Caco-2 (cell line): ENCODE data around the gene TBPL2. TPM values are rescaled to one million over a fixed set of nuclear protein-coding genes. Genes with fewer than 3 reads are reported as not detected.
"Not testable (repeated sequence)": the region's sequence is repeated elsewhere in the genome, so short reads cannot be mapped to it uniquely, and the experiment has no call there.

Experiments
- BruUV-seq: library from RNA; stranded (reverse); fragments of 400-500 nt; replicated peaks from 2 replicates; lab custom pipeline; 2021; lab: Mats Ljungman, UMichigan
- CTCF ChIA-PET: fragments of 300-600 bp; sonication (Branson Sonifier 250); formaldehyde crosslinking; loops from one replicate; lab custom pipeline; 2022; ENCODE audit warnings: antibody characterized with exemption; lab: Charles Lee
- POLR2A ChIA-PET: fragments of 300-600 bp; sonication (Branson Sonifier 250); formaldehyde crosslinking; loops from one replicate; lab custom pipeline; 2022; ENCODE audit warnings: antibody characterized with exemption; lab: Charles Lee
- DNase-seq, 2 experiments: peaks; one replicate each; pipeline versions ENCODE4 v3.0.0 to v3.0.0-alpha.2; 2020 to 2022
- H3K27me3 ChIP-seq: replicated peaks from 2 replicates; pipeline ENCODE4 v1.6.0; 2011; ENCODE audit warnings: low read length; ENCODE audit not compliant: control insufficient read depth, insufficient read depth
- H3K36me3 ChIP-seq: 2 replicates; pipeline ENCODE4 v1.5.1; 2011; ENCODE audit warnings: low read length; ENCODE audit not compliant: control insufficient read depth, insufficient read depth
- H3K4me1 ChIP-seq: fragments of 250-450 bp; sonication (Bioruptor Pico); 2 replicates; pipeline ENCODE4 v1.5.1; 2020; ENCODE audit warnings: mild to moderate bottlenecking
- H3K4me3 ChIP-seq: 2 replicates; pipeline ENCODE4 v1.5.1; 2011; ENCODE audit warnings: low read depth, mild to moderate bottlenecking, control low read depth, low read length
- H3K9me3 ChIP-seq: fragments of 250-450 bp; sonication (Bioruptor Pico); 2 replicates; pipeline ENCODE4 v1.5.1; 2020; ENCODE audit warnings: mild to moderate bottlenecking, moderate library complexity
- H3K27ac Mint-ChIP-seq: one replicate; pipeline ENCODE4 v1.8.0; 2022; ENCODE audit warnings: mixed read lengths; ENCODE audit not compliant: unreplicated experiment
- H3K27me3 Mint-ChIP-seq: one replicate; pipeline ENCODE4 v1.8.0; 2022; ENCODE audit warnings: mixed read lengths; ENCODE audit not compliant: insufficient read depth, unreplicated experiment
- H3K36me3 Mint-ChIP-seq: one replicate; pipeline ENCODE4 v1.8.0; 2022; ENCODE audit warnings: mild to moderate bottlenecking, mixed read lengths; ENCODE audit not compliant: insufficient read depth, unreplicated experiment
- H3K4me1 Mint-ChIP-seq: one replicate; pipeline ENCODE4 v1.8.0; 2022; ENCODE audit warnings: low read depth, mixed read lengths; ENCODE audit not compliant: unreplicated experiment
- H3K4me3 Mint-ChIP-seq: one replicate; pipeline ENCODE4 v1.8.0; 2022; ENCODE audit warnings: mild to moderate bottlenecking, moderate library complexity, mixed read lengths; ENCODE audit not compliant: unreplicated experiment
- H3K9me3 Mint-ChIP-seq: one replicate; pipeline ENCODE4 v1.8.0; 2022; ENCODE audit warnings: mixed read lengths; ENCODE audit not compliant: unreplicated experiment
- intact Hi-C: fragments of 100-400 bp; cut with micrococcal nuclease; formaldehyde crosslinking; loops from one replicate; pipeline ENCODE4 v1.10.0; 2022; ENCODE audit not compliant: unreplicated experiment
- total RNA-seq: library from RNA; stranded (reverse); gene quantifications from 2 replicates; pipeline ENCODE4 v1.2.3, GENCODE V29; 2022
- TF ChIP-seq, protein P1 (sequence below), 2 experiments: fragments of 200-600 bp in 1 of 2; IDR thresholded peaks; 1 replicate in 1 of 2; 2 replicates in 1 of 2; pipeline versions ENCODE4 v1.5.1 to v1.8.0; 2011 to 2022; ENCODE audit warnings: antibody characterized with exemption in 1 of 2, control low read depth in 1 of 2, inconsistent platforms in 1 of 2, low read depth in 1 of 2, low read length in 1 of 2, mild to moderate bottlenecking in 1 of 2, moderate library complexity in 1 of 2; ENCODE audit not compliant: insufficient read depth in 1 of 2, severe bottlenecking in 1 of 2, unreplicated experiment in 1 of 2

TBPL2 gene
- total RNA-seq, 1 experiment from 2014 or later, result not detected

- Mint-ChIP-seq H3K9me3 (no peaks in the 10 kb centered on the region), H3K4me3 (no peak overlapping the region), H3K27me3 (peaks cover 3% of the 10 kb centered on the region), H3K27ac (no peak overlapping the region), H3K4me1 (peaks cover 13% of the 10 kb centered on the region), H3K36me3 (no peaks in the 10 kb centered on the region)
- ChIA-PET POLR2A (no interaction called here), CTCF (interaction anchor here (1.1 kb wide), 1 partner anchor 10 kb away, joined by 5 read pairs; no protein-coding TSS in a partner anchor)
- Histone ChIP-seq H3K27me3 (no peaks in the 10 kb centered on the region), H3K4me1 (no peaks in the 10 kb centered on the region; the same call in 1 of the 2 replicates), H3K9me3 (no peaks in the 10 kb centered on the region), H3K36me3 (no peaks in the 10 kb centered on the region), H3K4me3 (no peak overlapping the region)
- no peak for DNase-seq
- TF ChIP-seq, protein P1, sequence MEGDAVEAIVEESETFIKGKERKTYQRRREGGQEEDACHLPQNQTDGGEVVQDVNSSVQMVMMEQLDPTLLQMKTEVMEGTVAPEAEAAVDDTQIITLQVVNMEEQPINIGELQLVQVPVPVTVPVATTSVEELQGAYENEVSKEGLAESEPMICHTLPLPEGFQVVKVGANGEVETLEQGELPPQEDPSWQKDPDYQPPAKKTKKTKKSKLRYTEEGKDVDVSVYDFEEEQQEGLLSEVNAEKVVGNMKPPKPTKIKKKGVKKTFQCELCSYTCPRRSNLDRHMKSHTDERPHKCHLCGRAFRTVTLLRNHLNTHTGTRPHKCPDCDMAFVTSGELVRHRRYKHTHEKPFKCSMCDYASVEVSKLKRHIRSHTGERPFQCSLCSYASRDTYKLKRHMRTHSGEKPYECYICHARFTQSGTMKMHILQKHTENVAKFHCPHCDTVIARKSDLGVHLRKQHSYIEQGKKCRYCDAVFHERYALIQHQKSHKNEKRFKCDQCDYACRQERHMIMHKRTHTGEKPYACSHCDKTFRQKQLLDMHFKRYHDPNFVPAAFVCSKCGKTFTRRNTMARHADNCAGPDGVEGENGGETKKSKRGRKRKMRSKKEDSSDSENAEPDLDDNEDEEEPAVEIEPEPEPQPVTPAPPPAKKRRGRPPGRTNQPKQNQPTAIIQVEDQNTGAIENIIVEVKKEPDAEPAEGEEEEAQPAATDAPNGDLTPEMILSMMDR (IDR thresholded peaks at IDR 0.05; ENCODE audit: insufficient read depth in 1 of 2, low read depth in 1 of 2, low read length in 1 of 2, severe bottlenecking in 1 of 2, unreplicated experiment in 1 of 2), result no peak
- no TSS peak for BruUV-seq
- intact Hi-C loops, result no loop called here
Measured at GRCh38 chr14:55426891-55427290, 13.5 kb downstream of the TBPL2 start.

DNA sequence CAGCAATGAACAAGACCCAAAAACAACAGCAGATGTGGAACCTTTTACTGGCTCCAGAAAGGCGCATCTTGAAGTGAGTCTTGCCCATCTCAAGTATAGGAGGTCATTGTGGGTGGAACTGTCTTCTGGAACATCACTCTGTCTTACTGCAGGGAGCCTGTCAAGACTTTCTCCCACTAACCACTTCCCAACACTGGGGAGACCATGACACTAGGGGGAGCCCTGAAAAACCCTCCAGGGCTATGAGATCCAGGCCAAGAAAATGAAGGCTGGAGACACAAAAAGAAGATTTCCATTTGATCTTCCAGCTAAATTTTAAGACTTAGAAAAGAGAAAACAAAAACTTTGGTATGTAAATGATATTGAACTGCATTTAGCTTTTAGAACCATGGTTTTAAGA lies 15.3 kb downstream of the TBPL2 start:
- Histone ChIP-seq H3K36me3 (no peaks in the 10 kb centered on the region), H3K4me3 (no peak overlapping the region), H3K27me3 (no peaks in the 10 kb centered on the region), H3K4me1 (no peaks in the 10 kb centered on the region; the same call in 1 of the 2 replicates), H3K9me3 (no peaks in the 10 kb centered on the region)
- TF ChIP-seq, protein P1 (IDR thresholded peaks at IDR 0.05; ENCODE audit: insufficient read depth in 1 of 2, low read depth in 1 of 2, low read length in 1 of 2, severe bottlenecking in 1 of 2, unreplicated experiment in 1 of 2), result no peak
- ChIA-PET POLR2A (no interaction called here), CTCF (no interaction called here)
- Mint-ChIP-seq H3K27ac (no peak overlapping the region), H3K4me1 (peaks cover 13% of the 10 kb centered on the region), H3K9me3 (no peaks in the 10 kb centered on the region), H3K36me3 (no peaks in the 10 kb centered on the region), H3K27me3 (peaks cover 3% of the 10 kb centered on the region), H3K4me3 (no peak overlapping the region)
- no peak for DNase-seq
- intact Hi-C loops, result no loop called here
- BruUV-seq, result no TSS peak

DNA sequence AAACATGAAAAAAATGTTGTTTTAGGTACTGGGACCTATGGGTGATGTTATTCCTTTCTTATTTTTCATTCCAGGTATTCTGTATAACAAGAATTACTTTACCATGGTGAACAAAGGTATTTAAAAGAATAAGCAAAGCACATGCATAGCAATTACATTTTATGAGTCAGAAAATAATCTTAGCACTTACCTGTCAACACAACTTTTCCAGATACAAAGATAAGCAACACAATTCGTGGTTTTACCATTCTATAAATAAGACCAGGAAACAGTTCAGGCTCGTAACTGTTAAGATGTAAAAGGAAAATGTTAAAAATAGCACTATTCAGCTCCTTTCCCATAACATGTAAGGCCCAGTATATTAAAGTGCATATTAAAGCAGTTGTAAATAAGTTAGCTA lies 16.4 kb downstream of the TBPL2 start:
- ChIA-PET POLR2A (no interaction called here), CTCF (no interaction called here)
- Mint-ChIP-seq H3K36me3 (no peaks in the 10 kb centered on the region), H3K4me1 (peaks cover 7% of the 10 kb centered on the region), H3K4me3 (no peak overlapping the region), H3K9me3 (no peaks in the 10 kb centered on the region), H3K27ac (no peak overlapping the region), H3K27me3 (peaks cover 3% of the 10 kb centered on the region)
- intact Hi-C loops, result no loop called here
- H3K4me1 ChIP-seq, result no peaks in the 10 kb centered on the region; the same call in 1 of the 2 replicates
- H3K36me3 ChIP-seq, result no peaks in the 10 kb centered on the region
- H3K27me3 ChIP-seq, result no peaks in the 10 kb centered on the region
- DNase-seq, result no peak
- TF ChIP-seq, protein P1 (IDR thresholded peaks at IDR 0.05; ENCODE audit: insufficient read depth in 1 of 2, low read depth in 1 of 2, low read length in 1 of 2, severe bottlenecking in 1 of 2, unreplicated experiment in 1 of 2), result no peak
- no peak overlapping the region for H3K4me3 ChIP-seq
- no TSS peak for BruUV-seq
- no peaks in the 10 kb centered on the region for H3K9me3 ChIP-seq

- H3K4me3 ChIP-seq, H3K36me3 Mint-ChIP-seq, H3K27ac Mint-ChIP-seq, H3K27me3 ChIP-seq, BruUV-seq, H3K9me3 Mint-ChIP-seq, H3K9me3 ChIP-seq, intact Hi-C loops, CTCF ChIA-PET, H3K4me1 Mint-ChIP-seq, POLR2A ChIA-PET, H3K27me3 Mint-ChIP-seq, H3K4me1 ChIP-seq, H3K4me3 Mint-ChIP-seq, H3K36me3 ChIP-seq, DNase-seq: not testable (repeated sequence)
Measured at GRCh38 chr14:55422338-55422737, 18.1 kb downstream of the TBPL2 start.
